Epithelial cell of proximal tubule (primary cell): Measurements from ENCODE around the gene CTRB1. TPM values are rescaled to one million over a fixed set of nuclear protein-coding genes. Genes with fewer than 3 reads are reported as not detected.

ENCODE experiments used
- DNase-seq: peaks from one replicate; pipeline ENCODE4 v3.0.0-alpha.2; 2011; ENCODE audit warnings: low read depth
- H3K4me3 ChIP-seq: 2 replicates; pipeline ENCODE4 v1.5.1; 2011; ENCODE audit warnings: low read depth, mild to moderate bottlenecking, low read length
- CTCF ChIP-seq: conservative IDR thresholded peaks from 2 replicates; pipeline ENCODE4 v1.5.1; 2012; ENCODE audit warnings: low read depth, mild to moderate bottlenecking, low read length
- total RNA-seq: library from RNA; depleted of rRNA; stranded (reverse); fragments of >200 nt; gene quantifications from 2 replicates; pipeline ENCODE4 v1.2.3, GENCODE V29; 2015

CTRB1 gene
- total RNA-seq, 1 donor from 2014 or later: not detected

- TF ChIP-seq CTCF: no peak
- no peak for DNase-seq
- H3K4me3 ChIP-seq: peak overlapping the region; percentile 96
Observed at GRCh38 chr16:75249441-75249840, 30.7 kb downstream of the CTRB1 start.

- H3K4me3 ChIP-seq: peak overlapping the region; percentile 96
- no peak for TF ChIP-seq CTCF
- DNase-seq: no peak
Observed at GRCh38 chr16:75250089-75250808, 31.5 kb downstream of the CTRB1 start.

GRCh38 chr16:75250809-75251279, 32.1 kb downstream of the CTRB1 start:
- TF ChIP-seq CTCF: no peak
- DNase-seq: no peak
- H3K4me3 ChIP-seq: peak overlapping the region; percentile 96

GRCh38 chr16:75251280-75252048, 32.7 kb downstream of the CTRB1 start, which contains the start of gene BCAR1:
TSS of gene BCAR1 (minus strand) at chr16:75251624. CDS start at chr16:75251482, 142 bp downstream.
- H3K4me3 ChIP-seq: peak within 1 kb of the TSS; percentile 96
- DNase-seq: no peak
- no peak for TF ChIP-seq CTCF

GRCh38 chr16:75252049-75252864, 33.5 kb downstream of the CTRB1 start:
- no peak for DNase-seq
- peak overlapping the region; percentile 17 for H3K4me3 ChIP-seq
- TF ChIP-seq CTCF: no peak

GRCh38 chr16:75252946-75253911, 34.4 kb downstream of the CTRB1 start:
- DNase-seq: no peak
- no peak overlapping the region for H3K4me3 ChIP-seq
- no peak for TF ChIP-seq CTCF
